IMR-90 (cell line): ENCODE results near the gene TUBA8. TPM values are rescaled to one million over a fixed set of nuclear protein-coding genes. Genes with fewer than 3 reads are reported as not detected.

ENCODE experiments used
- ATAC-seq: fragments of 200-7000 bp; cut with Tn5 transposase; 2 replicates; pipeline ENCODE4 v1.9.1; 2020; ENCODE audit warnings: low read depth, mild to moderate bottlenecking, moderate library complexity
- BruUV-seq: library from RNA; stranded (reverse); fragments of 400-500 nt; replicated peaks from 2 replicates; lab custom pipeline; 2021; lab: Mats Ljungman, UMichigan
- CTCF ChIA-PET: fragments of 300-600 bp; formaldehyde crosslinking; extraction: SDS; loops from one replicate; lab custom pipeline; 2021; ENCODE audit warnings: antibody characterized with exemption; lab: Yijun Ruan, JAX
- POLR2A ChIA-PET: fragments of 300-600 bp; sonication (Branson Sonifier 250); formaldehyde crosslinking; loops from one replicate; lab custom pipeline; 2022; ENCODE audit warnings: antibody characterized with exemption; ENCODE audit not compliant: unreplicated experiment; lab: Charles Lee
- DNase-seq: peaks from one replicate; pipeline ENCODE4 v3.0.0; 2013
- H2AFZ ChIP-seq: replicated peaks from 2 replicates; pipeline ENCODE3; 2013; ENCODE audit warnings: low read length, mild to moderate bottlenecking; ENCODE audit not compliant: poor library complexity
- H2AK5ac ChIP-seq: 2 replicates; pipeline ENCODE4 v1.6.1; 2013; ENCODE audit warnings: low read depth, low read length, inconsistent platforms
- H2AK9ac ChIP-seq: replicated peaks from 2 replicates; pipeline ENCODE3; 2013; ENCODE audit warnings: mild to moderate bottlenecking, low read depth, low read length, moderate library complexity; ENCODE audit not compliant: poor library complexity
- H2BK120ac ChIP-seq: 2 replicates; pipeline ENCODE4 v1.6.1; 2013; ENCODE audit warnings: low read depth, low read length, inconsistent platforms
- H2BK15ac ChIP-seq: 3 replicates; pipeline ENCODE4 v1.6.1; 2013; ENCODE audit warnings: low read depth, low read length, inconsistent platforms
- H2BK20ac ChIP-seq: 2 replicates; pipeline ENCODE4 v1.6.1; 2013; ENCODE audit warnings: low read depth, mild to moderate bottlenecking, inconsistent platforms, low read length, moderate library complexity
- H2BK5ac ChIP-seq: 2 replicates; pipeline ENCODE4 v1.6.1; 2013; ENCODE audit warnings: mild to moderate bottlenecking, low read depth, low read length, inconsistent platforms; ENCODE audit not compliant: poor library complexity, severe bottlenecking
- H3K14ac ChIP-seq: replicated peaks from 2 replicates; pipeline ENCODE4 v1.6.1; 2013; ENCODE audit warnings: low read depth, low read length, inconsistent platforms
- H3K18ac ChIP-seq: 2 replicates; pipeline ENCODE4 v1.6.1; 2013; ENCODE audit warnings: low read depth, low read length, control low read depth
- H3K23ac ChIP-seq: 2 replicates; pipeline ENCODE4 v1.6.1; 2013; ENCODE audit warnings: low read depth, low read length, inconsistent platforms
- H3K27ac ChIP-seq: 2 replicates; pipeline ENCODE4 v1.5.1; 2013; ENCODE audit warnings: mild to moderate bottlenecking, control low read depth, low read length; ENCODE audit not compliant: insufficient read depth
- H3K27me3 ChIP-seq: 2 replicates; pipeline ENCODE4 v1.6.1; 2013; ENCODE audit warnings: low read length; ENCODE audit not compliant: control insufficient read depth, insufficient read depth
- H3K36me3 ChIP-seq: 2 replicates; pipeline ENCODE4 v1.6.1; 2013; ENCODE audit warnings: low read length, mixed read lengths; ENCODE audit not compliant: control insufficient read depth, insufficient read depth
- H3K4ac ChIP-seq: 2 replicates; pipeline ENCODE4 v1.6.1; 2013; ENCODE audit warnings: low read depth, low read length, inconsistent platforms
- H3K4me1 ChIP-seq: 2 replicates; pipeline ENCODE4 v1.6.1; 2013; ENCODE audit warnings: low read length, mixed read lengths; ENCODE audit not compliant: control insufficient read depth, insufficient read depth
- H3K4me2 ChIP-seq: 2 replicates; pipeline ENCODE4 v1.6.1; 2013; ENCODE audit warnings: low read depth, mild to moderate bottlenecking, control low read depth, low read length, moderate library complexity
- H3K4me3 ChIP-seq: 2 replicates; pipeline ENCODE4 v1.5.1; 2013; ENCODE audit warnings: low read depth, mild to moderate bottlenecking, control low read depth, low read length, moderate library complexity; ENCODE audit not compliant: insufficient read depth
- H3K56ac ChIP-seq: 2 replicates; pipeline ENCODE4 v1.6.1; 2013; ENCODE audit warnings: low read length, inconsistent platforms; ENCODE audit not compliant: insufficient read depth; ENCODE audit errors: extremely low read depth
- H3K79me1 ChIP-seq, 2 experiments: 2 replicates each; pipeline ENCODE4 v1.6.1; 2013; ENCODE audit warnings: low read length in 2 of 2, inconsistent platforms in 1 of 2, low read depth in 1 of 2
- H3K9ac ChIP-seq: 2 replicates; pipeline ENCODE4 v1.6.1; 2013; ENCODE audit warnings: low read depth, low read length, control low read depth
- H3K9me1 ChIP-seq: 2 replicates; pipeline ENCODE4 v1.6.1; 2013; ENCODE audit warnings: low read length, inconsistent platforms; ENCODE audit not compliant: insufficient read depth
- H3K9me3 ChIP-seq: 2 replicates; pipeline ENCODE4 v1.6.1; 2013; ENCODE audit warnings: low read length; ENCODE audit not compliant: control insufficient read depth, insufficient read depth
- H4K20me1 ChIP-seq: 2 replicates; pipeline ENCODE4 v1.6.1; 2013; ENCODE audit warnings: low read length, inconsistent platforms; ENCODE audit not compliant: insufficient read depth
- H4K5ac ChIP-seq: 2 replicates; pipeline ENCODE4 v1.6.1; 2013; ENCODE audit warnings: mild to moderate bottlenecking, low read depth, low read length, control low read depth
- H4K8ac ChIP-seq, 2 experiments: 2 replicates each; pipeline ENCODE4 v1.6.1; 2013; ENCODE audit warnings: low read depth in 2 of 2, low read length in 2 of 2, control low read depth in 1 of 2, inconsistent platforms in 1 of 2
- H4K91ac ChIP-seq: 2 replicates; pipeline ENCODE4 v1.6.1; 2013; ENCODE audit warnings: low read depth, low read length, inconsistent platforms; ENCODE audit not compliant: insufficient read depth
- FOS ChIP-seq: fragments of 150-350 bp; IDR thresholded peaks from 2 replicates; pipeline ENCODE4 v1.6.1; 2016; ENCODE audit warnings: low read depth, low read length
- RFX5 ChIP-seq: IDR thresholded peaks from 2 replicates; pipeline ENCODE4 v1.8.0; 2012; ENCODE audit warnings: low read depth, mild to moderate bottlenecking, low read length, moderate library complexity
- WGBS, 2 experiments: methylation state at CpG; one replicate each; pipeline versions ENCODE4 v1.1.5 to v1.1.7; 2013; ENCODE audit warnings: missing lambda C conversion rate in 2 of 2; ENCODE audit not compliant: insufficient read length in 1 of 2; ENCODE audit errors: extremely low coverage in 2 of 2; 5-methylcytosine and 5-hydroxymethylcytosine counted together
- dilution Hi-C: fragments of 300-500 bp; cut with HindIII; formaldehyde crosslinking; loops from one replicate; pipeline ENCODE4 v1.14.3; 2018; ENCODE audit warnings: low sequenced_read_pairs; ENCODE audit not compliant: unreplicated experiment
- in situ Hi-C: fragments of 300-500 bp; cut with MboI; formaldehyde crosslinking; loops from 3 replicates; pipeline ENCODE4 v1.14.3; 2019; ENCODE audit warnings: low sequenced_read_pairs, inconsistent platforms, mixed read lengths
- intact Hi-C: fragments of 100-400 bp; cut with micrococcal nuclease; formaldehyde crosslinking; loops from 2 replicates; pipeline ENCODE4 v1.10.0; 2022
- polyA plus RNA-seq, 3 experiments: library from polyadenylated mRNA; depleted of rRNA; stranded (reverse); fragments of >200 nt; gene quantifications; 2 replicates each; pipeline ENCODE4 v1.2.3, GENCODE V29; 2012; ENCODE audit warnings: low replicate concordance in 1 of 3
- total RNA-seq: library from RNA; depleted of rRNA; stranded (reverse); fragments of >200 nt; gene quantifications from 2 replicates; pipeline ENCODE4 v1.2.3, GENCODE V29; 2012

TUBA8 gene
- total and polyA plus RNA-seq, 2 of the 4 experiments (the other 2 are of a cell fraction), result 1.4 to 2.2 TPM

DNA sequence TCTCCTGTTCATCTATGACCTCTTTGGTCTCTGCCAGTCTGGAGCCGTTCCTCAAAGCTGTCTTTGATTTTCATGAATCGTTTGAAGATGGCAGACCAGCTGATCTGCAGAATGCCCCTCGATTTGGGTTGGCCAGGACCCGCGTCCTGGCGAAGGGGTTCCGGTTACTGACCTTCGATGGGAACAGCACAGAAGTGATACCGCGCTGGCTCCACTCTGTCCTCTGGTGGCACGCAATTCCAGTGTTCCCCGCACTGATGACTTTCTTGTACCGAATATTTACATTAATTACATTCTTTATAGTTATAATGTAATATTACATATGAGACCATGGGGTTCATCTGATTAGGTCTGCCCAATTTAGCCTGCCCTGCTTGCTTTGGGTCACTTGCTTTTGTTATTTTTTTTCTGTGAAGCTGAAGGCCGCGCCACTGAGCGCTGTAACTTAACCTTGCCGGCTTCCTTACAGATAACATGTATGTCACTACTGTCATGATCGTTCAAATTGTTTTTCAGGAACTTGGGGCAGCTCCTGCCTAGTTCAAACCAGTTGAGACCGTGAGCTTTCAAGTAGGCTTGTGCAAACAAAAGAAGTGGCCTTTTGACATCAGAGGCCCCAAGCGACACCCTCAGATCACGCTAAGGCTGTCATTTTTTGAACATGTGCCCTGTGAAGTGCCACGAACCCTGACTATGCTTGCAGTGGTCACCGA is 35.2 kb downstream of the TUBA8 start:
- no TSS peak for BruUV-seq
- H3K79me1 ChIP-seq, result peaks cover 0 to 4% of the 10 kb centered on the region in 2 experiments; a peak in 1 of 4 replicates
- no peak overlapping the region for H3K14ac ChIP-seq
- no peak overlapping the region for H4K91ac ChIP-seq
- intact Hi-C loops, result loop anchor here (5.0 kb wide), 1 partner anchor 54 kb away; no protein-coding TSS in a partner anchor
- H3K4me2 ChIP-seq, result no peak overlapping the region
- ChIA-PET POLR2A (no interaction called here), CTCF (no interaction called here)
- H4K8ac ChIP-seq, result no peak overlapping the region
- no peak overlapping the region for H3K23ac ChIP-seq
- H4K20me1 ChIP-seq, result no peaks in the 10 kb centered on the region
- H3K27me3 ChIP-seq, result no peaks in the 10 kb centered on the region
- no peak overlapping the region for H2AK9ac ChIP-seq
- no peak overlapping the region for H3K4me3 ChIP-seq
- DNase-seq, result no peak
- H3K18ac ChIP-seq, result no peak overlapping the region
- H3K4me1 ChIP-seq, result no peaks in the 10 kb centered on the region
- dilution Hi-C loops, result no loop called here
- H3K4ac ChIP-seq, result no peak overlapping the region
- no peaks in the 10 kb centered on the region for H3K36me3 ChIP-seq
- H3K56ac ChIP-seq, result no peak overlapping the region
- no peaks in the 10 kb centered on the region for H3K9me3 ChIP-seq
- no peak overlapping the region for H3K9ac ChIP-seq
- WGBS, 2 experiments, result no CpG with 5 or more reads among the region's 23 CpGs
- H2BK5ac ChIP-seq, result no peak overlapping the region
- no peak overlapping the region for H2BK15ac ChIP-seq
- 0 out of 2 replicates have a peak, but pooled peaks cover 2% of the 10 kb centered on the region for H3K9me1 ChIP-seq
- TF ChIP-seq FOS (no peak), RFX5 (no peak)
- no peak overlapping the region for H2AK5ac ChIP-seq
- in situ Hi-C loops, result no loop called here
- no peak overlapping the region for H4K5ac ChIP-seq
- no peak for ATAC-seq
- H2BK120ac ChIP-seq, result no peak overlapping the region
- no peak overlapping the region for H2BK20ac ChIP-seq
- no peak overlapping the region for H3K27ac ChIP-seq
- no peak overlapping the region for H2AFZ ChIP-seq
